Ovary (tissue), 9 donors: ENCODE results near the gene CALB2. TPM values are rescaled to one million over a fixed set of nuclear protein-coding genes. Genes with fewer than 3 reads are reported as not detected.

ENCODE experiments used
- DNase-seq, 5 donors: peaks; one replicate each; pipeline ENCODE4 v3.0.0-alpha.2; 2019 to 2020
- H3K27ac ChIP-seq, 2 donors: fragments of 200-600 bp; one replicate each; pipeline versions ENCODE4 v1.5.1 to v1.8.0; 2019 to 2022
- H3K27me3 ChIP-seq: fragments of 200-600 bp; one replicate; pipeline ENCODE4 v1.8.0; 2022
- H3K36me3 ChIP-seq: fragments of 200-600 bp; sonication (generic); one replicate; pipeline ENCODE4 v1.5.1; 2019
- H3K4me1 ChIP-seq: one replicate; pipeline ENCODE4 v1.8.1; 2013; ENCODE audit warnings: mild to moderate bottlenecking, moderate library complexity; ENCODE audit not compliant: insufficient read depth
- H3K4me3 ChIP-seq: fragments of 200-600 bp; sonication (generic); one replicate; pipeline ENCODE4 v1.5.1; 2017
- H3K9me3 ChIP-seq, 2 donors: fragments of 200-600 bp in 1 of 2; sonication (generic) in 1 of 2; one replicate each; pipeline versions ENCODE4 v1.5.1 to v1.8.1; 2013 to 2019; ENCODE audit warnings: mild to moderate bottlenecking in 1 of 2, moderate library complexity in 1 of 2
- CTCF ChIP-seq, 3 donors: fragments of 450-650 bp in 2 of 3; fragments of 200-600 bp in 1 of 3; IDR thresholded peaks; one replicate each; pipeline versions ENCODE4 v1.5.1 to v1.8.0; 2016 to 2022; ENCODE audit warnings: antibody characterized with exemption in 3 of 3, mild to moderate bottlenecking in 1 of 3
- EP300 ChIP-seq: sonication (generic); formaldehyde crosslinking; IDR thresholded peaks from one replicate; pipeline ENCODE4 v1.6.1; 2017; ENCODE audit warnings: antibody characterized with exemption
- POLR2A ChIP-seq: fragments of 450-650 bp; IDR thresholded peaks from one replicate; pipeline ENCODE4 v1.6.1; 2017; ENCODE audit warnings: antibody characterized with exemption, mild to moderate bottlenecking, moderate library complexity
- WGBS, 3 donors: extraction: QIAGEN DNeasy Blood & Tissue Kit in 1 of 3; methylation state at CpG; one replicate each; pipeline versions ENCODE4 v1.1.5 to v1.1.7; 2013 to 2017; 5-methylcytosine and 5-hydroxymethylcytosine counted together
- intact Hi-C, 4 donors: fragments of 100-400 bp; cut with DNase I; formaldehyde crosslinking; loops; one replicate each; pipeline versions ENCODE4 v1.11.0 to v1.15.1; 2022 to 2023
- polyA plus RNA-seq, 2 donors: library from polyadenylated mRNA; stranded (reverse); fragments of 200-250 nt in 1 of 2; fragments of 350-450 nt in 1 of 2; fragmentation: Illumina TruSeq in 1 of 2; extraction: RNeasy Lipid Tissue Mini Kit (QIAGEN cat#74804) in 1 of 2; gene quantifications; one replicate each; pipeline ENCODE4 v1.2.3, GENCODE V29; 2013 to 2014
- total RNA-seq, 7 donors: library from RNA; depleted of rRNA in 2 of 7; stranded (reverse); fragments of >200 nt in 2 of 7; fragmentation: NEBNext Ultra II Directional in 3 of 7; extraction: Animal tissue kit (Norgen Biotek cat#: 25700) in 3 of 7; gene quantifications; one replicate each; pipeline versions ENCODE4 v1.1.0 to v1.2.4, GENCODE V29; 2016 to 2023
- donor health status: DM: no; HTN: no; CAD: no; lungs with moderate emphysema.
- donor health status: DM: no; HTN: no; CAD: no.
- donor health status: Bipolar disorder and iron deficiency.
- donor health status: DM: yes; HTN: yes; CAD: no.
- donor health status: DM: no; HTN: no; CAD: no.
- donor health status: DM: yes; HTN: yes; CAD: no.

The CALB2 gene
- total and polyA plus RNA-seq, 9 donors: 1.7 to 176 (median 5.2) TPM

GRCh38 chr16:71338632-71339031, 19.9 kb upstream of the CALB2 start:
- DNase-seq: no peak
- 74 to 97% (median 80%) methylated on average over 1 of the region's 1 CpG for WGBS, 3 donors
- Histone ChIP-seq H3K27me3 (no peaks in the 10 kb centered on the region), H3K9me3 (no peaks in the 10 kb centered on the region), H3K4me3 (no peak overlapping the region), H3K4me1 (no peaks in the 10 kb centered on the region), H3K27ac (no peak overlapping the region), H3K36me3 (no peaks in the 10 kb centered on the region)
- intact Hi-C loops: no loop called here
- TF ChIP-seq CTCF (IDR thresholded peaks at IDR 0.05): no peak
- no peak for TF ChIP-seq POLR2A
- TF ChIP-seq EP300: no peak

DNA sequence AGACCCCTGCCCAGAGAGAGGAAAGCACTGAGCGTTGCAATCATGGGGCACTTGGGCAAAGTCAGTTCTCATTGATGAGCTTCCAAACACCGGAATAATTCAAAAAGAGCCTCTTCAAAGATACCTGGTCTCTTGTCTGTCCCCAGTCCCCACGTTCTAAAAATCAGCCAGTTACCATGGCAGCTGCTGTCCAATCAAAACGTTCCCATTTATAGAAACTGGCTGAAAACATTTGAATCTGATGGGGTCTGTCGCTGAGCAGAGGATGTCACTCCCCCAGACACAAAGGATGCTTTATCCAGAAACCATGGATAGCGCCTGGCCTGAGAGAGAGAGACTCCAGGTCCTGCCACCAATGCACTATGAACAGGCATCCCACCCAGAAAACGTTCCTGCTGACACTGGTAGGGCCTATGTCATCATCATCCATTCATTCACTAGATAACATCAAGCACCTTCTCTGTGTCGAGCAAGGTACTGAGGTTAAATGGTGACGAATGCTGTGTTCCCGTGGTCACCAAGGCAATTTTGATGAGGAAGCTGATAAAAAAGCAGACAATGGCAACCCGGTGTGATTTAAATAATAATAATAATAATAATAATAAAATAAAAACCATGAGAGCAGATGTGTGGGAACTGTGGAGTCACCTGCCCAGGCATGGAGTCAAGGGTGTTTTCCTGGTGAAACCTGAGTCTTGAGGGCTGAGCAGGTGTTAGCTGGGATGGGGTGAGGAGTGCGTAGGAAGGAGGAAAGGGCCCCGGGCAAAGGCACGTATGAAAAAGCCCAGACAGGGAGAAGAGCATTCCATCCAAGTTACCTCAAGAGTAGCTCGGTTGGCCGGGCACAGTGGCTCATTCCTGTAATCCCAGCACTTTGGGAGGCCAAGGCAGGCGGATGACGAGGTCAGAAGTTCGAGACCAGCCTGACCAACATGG, 19.0 kb upstream of the CALB2 start:
- Histone ChIP-seq H3K36me3 (no peaks in the 10 kb centered on the region), H3K27me3 (no peaks in the 10 kb centered on the region), H3K4me3 (no peak overlapping the region), H3K9me3 (no peaks in the 10 kb centered on the region), H3K4me1 (no peaks in the 10 kb centered on the region), H3K27ac (no peak overlapping the region)
- TF ChIP-seq CTCF (IDR thresholded peaks at IDR 0.05): no peak
- intact Hi-C loops: no loop called here
- 63 to 73% (median 66%) methylated on average over 19 of the region's 19 CpGs for WGBS, 3 donors
- DNase-seq: no peak

DNA sequence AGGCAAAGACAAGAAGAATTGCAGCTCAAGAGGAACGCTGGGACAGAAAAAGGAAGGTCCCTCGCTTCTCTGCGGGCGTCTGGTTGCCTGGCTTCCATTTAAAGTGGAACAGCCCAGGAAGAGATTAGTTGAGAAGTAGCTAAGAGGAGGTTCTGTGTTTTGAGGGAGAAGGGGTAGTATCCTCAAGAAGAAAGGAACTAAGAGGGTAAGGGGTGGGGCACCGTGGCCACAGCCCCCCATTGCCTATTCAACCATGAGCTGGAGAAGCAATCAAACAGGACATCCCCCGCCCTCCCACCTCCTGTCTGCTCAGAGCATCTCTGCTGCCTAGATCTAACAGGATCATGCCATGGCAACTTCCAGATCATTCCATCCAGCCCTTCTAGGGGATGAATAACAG, 18.1 kb upstream of the CALB2 start:
- 69 to 74% (median 72%) methylated on average over 6 of the region's 6 CpGs for WGBS, 3 donors
- DNase-seq: no peak

GRCh38 chr16:71341881-71342280, 16.6 kb upstream of the CALB2 start:
- Histone ChIP-seq H3K36me3 (no peaks in the 10 kb centered on the region), H3K27me3 (no peaks in the 10 kb centered on the region), H3K4me1 (no peaks in the 10 kb centered on the region), H3K27ac (no peak overlapping the region), H3K9me3 (no peaks in the 10 kb centered on the region), H3K4me3 (no peak overlapping the region)
- TF ChIP-seq EP300: no peak
- no peak for TF ChIP-seq CTCF (IDR thresholded peaks at IDR 0.05)
- TF ChIP-seq POLR2A: no peak
- DNase-seq: no peak
- 87 to 88% (median 88%) methylated on average over 5 of the region's 5 CpGs for WGBS, 3 donors
- intact Hi-C loops: no loop called here

More for the DNA sequence above, 18.1 kb upstream of the CALB2 start:
- no peak for TF ChIP-seq POLR2A
- TF ChIP-seq CTCF (IDR thresholded peaks at IDR 0.05): no peak
- TF ChIP-seq EP300: no peak
- H3K27me3 ChIP-seq: no peaks in the 10 kb centered on the region
- intact Hi-C loops: no loop called here
- no peaks in the 10 kb centered on the region for H3K4me1 ChIP-seq
- no peak overlapping the region for H3K4me3 ChIP-seq
- H3K36me3 ChIP-seq: no peaks in the 10 kb centered on the region
- no peak overlapping the region for H3K27ac ChIP-seq
- H3K9me3 ChIP-seq: no peaks in the 10 kb centered on the region
